ENCODE measurements around the gene C4orf50. TPM values are rescaled to one million over a fixed set of nuclear protein-coding genes. Genes with fewer than 3 reads are reported as not detected.

C4orf50 gene
- total RNA-seq, 4 donors from 2014 or later: under 0.01 to 0.16 (median under 0.01) TPM

DNA sequence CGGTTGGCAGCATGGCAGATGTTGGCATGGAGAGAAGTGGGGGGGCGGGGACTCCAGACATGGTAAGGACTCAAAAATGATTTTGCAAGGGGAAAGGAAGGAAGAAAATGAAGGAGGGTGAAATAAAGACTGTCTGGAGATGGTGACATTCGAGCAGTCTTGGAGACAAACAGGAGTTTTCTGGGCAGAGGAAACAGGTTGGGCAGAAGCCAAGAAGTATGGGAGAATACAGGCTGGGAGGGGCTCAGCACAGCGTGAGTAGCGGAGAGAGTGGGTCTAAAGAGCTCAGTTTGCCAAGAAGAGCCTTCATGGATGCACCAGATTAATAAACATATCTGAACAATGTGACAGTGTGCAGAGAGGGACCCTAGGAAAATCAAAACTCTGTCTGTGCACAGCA is 112.0 kb downstream of the C4orf50 start:
- no peak for TF ChIP-seq CTCF (IDR thresholded peaks at IDR 0.05; ENCODE audit: low read depth)

GRCh38 chr4:5905714-5906113 is 112.5 kb downstream of the C4orf50 start:
- TF ChIP-seq CTCF (IDR thresholded peaks at IDR 0.05; ENCODE audit: low read depth): no peak

DNA sequence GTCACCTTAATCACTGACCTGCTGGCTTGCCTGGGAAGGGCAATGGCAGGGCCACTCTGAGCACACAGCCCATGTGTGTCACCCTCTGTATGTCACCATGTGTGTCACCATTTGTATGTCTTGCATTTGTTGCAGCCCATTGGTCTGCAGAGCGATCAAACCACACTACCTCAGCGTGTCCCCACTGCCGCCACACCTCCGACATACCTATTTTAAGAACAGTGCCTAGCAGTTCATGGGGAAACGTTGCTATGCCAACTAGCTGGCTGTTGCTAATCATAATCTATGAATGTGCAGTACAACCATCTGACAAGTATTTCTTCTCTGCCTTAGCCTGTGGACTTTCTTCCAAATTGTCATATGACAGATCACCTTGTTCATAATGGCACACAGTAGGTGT is 117.4 kb downstream of the C4orf50 start:
- no peak for TF ChIP-seq CTCF (IDR thresholded peaks at IDR 0.05; ENCODE audit: low read depth)

GRCh38 chr4:5899881-5900280 is 118.3 kb downstream of the C4orf50 start:
- no peak for TF ChIP-seq CTCF (IDR thresholded peaks at IDR 0.05; ENCODE audit: low read depth)

DNA sequence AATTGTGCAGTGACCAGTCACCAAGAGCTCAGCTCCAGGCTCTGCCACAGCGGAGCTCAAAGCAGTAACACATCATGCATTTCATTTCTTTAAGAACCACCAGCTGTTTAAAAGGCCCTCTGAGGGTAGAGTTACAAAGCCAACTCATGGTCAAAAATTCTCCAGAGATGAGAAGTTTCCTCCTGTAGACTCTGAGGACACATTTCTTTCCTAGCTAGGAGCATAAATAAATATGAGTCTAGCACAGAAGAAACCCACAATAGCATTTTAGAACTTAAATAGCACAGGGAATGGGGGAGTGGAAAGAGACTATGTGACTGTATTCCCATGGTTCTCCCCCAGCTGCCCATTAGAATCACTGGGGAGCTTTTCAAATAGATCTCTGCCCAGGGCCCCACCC is 118.8 kb downstream of the C4orf50 start:
- TF ChIP-seq CTCF (IDR thresholded peaks at IDR 0.05; ENCODE audit: low read depth): no peak

GRCh38 chr4:5897674-5898073 is 120.6 kb downstream of the C4orf50 start:
- no peak for TF ChIP-seq CTCF (IDR thresholded peaks at IDR 0.05; ENCODE audit: low read depth)

GRCh38 chr4:5895287-5895686 is 122.9 kb downstream of the C4orf50 start:
- TF ChIP-seq CTCF (IDR thresholded peaks at IDR 0.05; ENCODE audit: low read depth): no peak

Data from subcutaneous adipose tissue (tissue), 4 donors.